Measurements from ENCODE around the gene SCO2. TPM values are rescaled to one million over a fixed set of nuclear protein-coding genes. Genes with fewer than 3 reads are reported as not detected.
A peak's percentile ranks its signal among the peaks of the same experiment; 100 is the strongest.
"Not testable (repeated sequence)": the region's sequence is repeated elsewhere in the genome, so short reads cannot be mapped to it uniquely, and the experiment has no call there.

The SCO2 gene
- total RNA-seq, 2 donors from 2014 or later: 4.5 to 11.3 TPM

DNA sequence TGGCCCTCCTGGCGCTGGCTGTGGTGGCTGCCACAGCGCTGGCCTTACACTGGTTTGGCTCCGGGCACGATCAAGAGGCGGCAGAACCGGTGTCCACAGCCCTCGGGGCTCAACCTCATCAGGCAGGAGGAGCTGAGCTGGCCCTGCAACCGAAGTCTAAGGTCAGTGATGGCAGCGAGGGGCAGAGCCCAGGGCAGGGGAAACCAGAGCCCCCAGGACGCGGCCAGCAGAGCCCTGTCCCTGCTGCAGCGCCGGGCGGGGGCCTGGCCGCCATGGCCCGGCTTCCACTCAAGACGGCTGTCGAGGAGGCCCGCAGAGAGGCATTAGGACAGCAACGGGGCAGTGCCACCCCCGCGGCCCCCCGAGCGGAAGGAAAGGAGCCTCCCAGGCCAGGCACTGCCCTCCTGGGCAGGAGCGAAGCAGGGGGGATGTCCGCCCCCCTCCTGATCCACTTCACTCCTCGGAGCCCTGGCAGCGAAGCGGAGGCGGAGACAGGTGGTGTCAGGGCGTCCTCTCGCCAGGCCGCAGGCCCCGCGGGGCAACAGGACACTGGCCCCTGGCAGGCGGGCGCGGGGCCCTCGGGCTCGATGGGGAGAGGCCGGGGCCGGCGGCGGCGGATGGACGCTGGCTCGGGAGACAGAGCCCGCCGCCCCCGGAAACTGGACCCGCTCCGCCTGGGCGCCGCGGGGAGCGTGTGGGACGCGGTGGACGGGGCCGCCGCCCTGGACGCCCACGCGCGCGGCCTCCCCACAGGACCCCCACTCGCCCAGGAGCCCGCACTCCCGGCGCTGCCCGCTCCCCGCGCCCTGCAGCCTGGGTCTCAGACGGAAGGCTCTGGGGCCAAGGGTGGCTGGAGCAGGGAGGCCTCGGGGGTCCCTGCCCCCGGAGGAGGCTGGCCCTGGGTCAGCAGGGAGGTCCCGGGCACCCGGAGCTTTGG, 21.2 kb upstream of the SCO2 start:
- ATAC-seq (no peak), DNase-seq (no peak)
- Mint-ChIP-seq H3K27me3 (no peaks in the 10 kb centered on the region), H3K4me3 (peak overlapping the region; percentile 68), H3K4me1 (peaks cover 32% of the 10 kb centered on the region), H3K27ac (no peak overlapping the region), H3K36me3 (ENCODE audit: low read depth) (no peaks in the 10 kb centered on the region)
- no peaks in the 10 kb centered on the region for H3K9me3 ChIP-seq (ENCODE audit: control insufficient read depth, low read length, poor library complexity, severe bottlenecking)

DNA sequence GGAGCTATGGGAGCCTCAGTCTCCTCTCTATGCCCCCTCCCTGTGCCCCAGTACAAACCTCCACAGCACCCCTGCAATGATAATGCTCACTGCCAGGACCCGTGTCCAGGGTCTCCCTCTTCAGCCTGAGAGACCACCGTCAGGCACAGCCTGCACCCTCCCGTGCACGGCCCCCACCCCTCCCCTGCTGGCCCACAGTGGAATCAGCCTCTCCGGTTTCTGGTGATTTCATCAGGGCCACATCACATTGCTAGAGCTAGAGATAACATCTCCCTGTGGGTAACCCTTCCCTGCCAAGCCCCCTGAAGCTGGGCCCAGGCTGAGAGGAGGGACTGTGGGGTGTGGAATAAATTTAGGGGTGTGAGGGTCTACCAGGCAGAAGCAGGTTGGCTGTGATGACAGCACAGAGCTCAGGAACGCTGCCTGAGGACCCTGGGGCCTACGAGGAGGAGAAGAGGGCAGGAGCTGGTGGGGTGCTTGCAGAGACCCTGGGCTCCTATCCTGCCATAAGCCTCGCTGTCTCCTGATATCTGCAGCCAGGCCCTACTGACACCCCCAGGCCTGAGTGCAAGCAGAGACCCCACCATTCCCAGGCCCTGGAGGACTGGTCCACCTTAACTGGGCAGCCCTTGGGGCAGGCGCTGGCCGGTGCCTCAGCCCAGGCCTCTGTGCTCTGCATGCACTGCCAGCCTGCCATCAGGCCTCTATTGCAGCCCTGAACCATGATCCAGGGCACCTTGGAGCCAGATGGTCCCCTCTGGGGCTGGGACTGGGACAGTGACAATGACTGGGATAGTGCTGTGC, 20.3 kb upstream of the SCO2 start, which contains the start of gene KLHDC7B:
Gene KLHDC7B, plus strand, starts transcription at position 378 of the 804 bp plus-strand sequence. Its CDS starts 345 bp downstream, at position 723.
- H3K4me3 Mint-ChIP-seq: peak within 1 kb of the TSS; percentile 82
- H3K9me3 ChIP-seq (ENCODE audit: control insufficient read depth, low read length, poor library complexity, severe bottlenecking): no peaks in the 10 kb centered on the region
- peak within 1 kb of the TSS; percentile 86 for H3K27ac Mint-ChIP-seq
- peaks cover 31% of the 10 kb centered on the region for H3K4me1 Mint-ChIP-seq
- H3K27me3 Mint-ChIP-seq: no peaks in the 10 kb centered on the region
- DNase-seq (no peak), ATAC-seq (peak; percentile 26)
- no peaks in the 10 kb centered on the region for H3K36me3 Mint-ChIP-seq (ENCODE audit: low read depth)

DNA sequence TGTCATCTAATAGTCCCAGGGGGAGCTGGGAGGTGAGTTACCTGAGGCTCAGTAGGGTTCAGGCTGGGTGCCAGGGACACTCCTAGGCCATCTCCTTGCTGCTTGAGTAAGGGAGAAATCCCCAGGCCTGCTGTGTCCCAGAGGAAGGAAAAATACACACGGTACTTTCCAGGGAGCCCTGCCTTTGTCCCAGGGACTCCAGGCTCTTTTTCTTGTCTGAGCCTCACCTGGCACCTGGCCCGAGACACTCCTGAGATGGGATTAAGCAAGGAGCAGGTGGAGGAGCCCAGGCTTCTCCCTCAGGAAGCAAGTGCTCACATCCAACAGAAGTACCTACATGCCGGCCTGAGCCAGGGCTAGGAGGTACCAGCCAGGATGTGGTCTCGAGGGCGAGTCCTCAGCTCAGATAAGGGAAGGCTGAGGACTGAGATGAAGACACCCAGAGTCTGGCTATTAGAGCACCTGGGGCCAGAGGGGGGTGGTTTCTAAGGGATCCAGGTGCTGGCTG, 19.4 kb upstream of the SCO2 start:
- Mint-ChIP-seq H3K27me3 (no peaks in the 10 kb centered on the region), H3K4me3 (peak overlapping the region; percentile 82), H3K36me3 (ENCODE audit: low read depth) (no peaks in the 10 kb centered on the region), H3K27ac (peak overlapping the region; percentile 86), H3K4me1 (peaks cover 29% of the 10 kb centered on the region)
- no peak for ATAC-seq
- H3K9me3 ChIP-seq (ENCODE audit: control insufficient read depth, low read length, poor library complexity, severe bottlenecking): no peaks in the 10 kb centered on the region
- DNase-seq: no peak

DNA sequence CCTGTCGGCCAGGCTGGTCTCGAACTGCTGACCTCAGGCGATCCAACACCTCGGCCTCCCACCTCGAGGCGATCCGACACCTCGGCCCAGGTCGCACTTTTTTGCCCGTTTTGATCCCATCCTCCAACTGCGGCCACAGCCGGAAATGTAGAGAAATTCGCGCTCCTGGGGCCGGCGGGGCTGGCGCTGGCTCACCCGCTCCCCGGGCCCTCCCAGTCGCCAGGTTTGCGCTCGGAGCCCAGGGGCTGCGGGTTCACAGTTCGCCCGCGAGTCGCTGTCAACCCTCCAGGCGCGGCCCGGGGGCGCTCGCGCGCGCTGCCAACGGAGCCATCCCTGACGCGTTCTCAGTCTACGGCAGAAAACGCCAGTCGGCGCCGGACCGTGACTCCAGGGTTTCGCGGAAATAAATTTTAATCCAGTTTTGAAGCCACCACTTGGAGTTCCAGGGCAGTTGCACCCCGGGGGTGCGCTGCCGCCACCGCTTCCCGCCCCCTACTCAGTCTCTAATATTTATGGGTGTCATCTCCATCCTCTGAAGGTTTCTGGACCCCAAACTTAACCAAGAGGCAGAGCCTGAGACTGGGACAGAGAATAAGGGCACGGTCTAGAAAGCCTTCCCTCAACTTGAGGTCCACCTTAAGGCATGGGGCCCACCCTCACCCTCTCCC, 18.8 kb upstream of the SCO2 start:
- Mint-ChIP-seq H3K4me1 (peaks cover 31% of the 10 kb centered on the region), H3K4me3 (peak overlapping the region; percentile 82), H3K27me3 (no peaks in the 10 kb centered on the region), H3K27ac (peak overlapping the region; percentile 86), H3K36me3 (ENCODE audit: low read depth) (no peaks in the 10 kb centered on the region)
- no peaks in the 10 kb centered on the region for H3K9me3 ChIP-seq (ENCODE audit: control insufficient read depth, low read length, poor library complexity, severe bottlenecking)
- ATAC-seq (peak; percentile 61), DNase-seq (peak; percentile 68 to 81 (median 72))

- no peak overlapping the region for H3K4me3 Mint-ChIP-seq
- no peaks in the 10 kb centered on the region for H3K27me3 Mint-ChIP-seq
- H3K27ac Mint-ChIP-seq: peak overlapping the region; percentile 100
- ATAC-seq (no peak), DNase-seq (no peak)
- no peaks in the 10 kb centered on the region for H3K9me3 ChIP-seq (ENCODE audit: control insufficient read depth, low read length, poor library complexity, severe bottlenecking)
- H3K36me3 Mint-ChIP-seq (ENCODE audit: low read depth): no peaks in the 10 kb centered on the region
- H3K4me1 Mint-ChIP-seq: peaks cover 40% of the 10 kb centered on the region
Observed at GRCh38 chr22:50542416-50542927, 17.1 kb upstream of the SCO2 start.

GRCh38 chr22:50541667-50542026, 16.2 kb upstream of the SCO2 start:
- H3K27ac Mint-ChIP-seq: peak overlapping the region; percentile 100
- not testable (repeated sequence) for H3K27me3 Mint-ChIP-seq; H3K4me3 Mint-ChIP-seq; ATAC-seq; H3K9me3 ChIP-seq (ENCODE audit: control insufficient read depth, low read length, poor library complexity, severe bottlenecking); H3K36me3 Mint-ChIP-seq (ENCODE audit: low read depth); DNase-seq
- H3K4me1 Mint-ChIP-seq: peaks cover 40% of the 10 kb centered on the region

DNA sequence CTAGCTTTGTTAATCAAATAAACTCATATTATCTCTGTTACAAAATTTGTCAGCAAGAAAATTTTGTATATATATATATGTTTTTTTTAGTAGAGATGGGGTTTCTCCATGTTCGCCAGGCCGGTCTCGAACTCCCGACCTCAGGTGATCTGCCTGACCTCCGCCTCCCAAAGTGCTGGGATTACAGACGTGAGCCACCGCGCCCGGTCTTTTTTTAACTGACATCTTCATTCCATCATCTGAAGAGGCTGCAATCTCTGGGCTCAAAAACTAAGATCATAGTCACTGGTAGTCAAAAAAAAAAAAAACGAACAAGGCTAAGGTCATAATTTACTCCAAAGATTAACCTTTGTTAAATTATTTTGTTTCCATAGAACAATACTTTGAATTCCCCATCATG, 15.0 kb upstream of the SCO2 start:
- DNase-seq: no peak
- H3K4me3 Mint-ChIP-seq: no peak overlapping the region
- H3K27ac Mint-ChIP-seq: peak overlapping the region; percentile 100
- no peaks in the 10 kb centered on the region for H3K27me3 Mint-ChIP-seq
- no peaks in the 10 kb centered on the region for H3K36me3 Mint-ChIP-seq (ENCODE audit: low read depth)
- H3K9me3 ChIP-seq (ENCODE audit: control insufficient read depth, low read length, poor library complexity, severe bottlenecking): no peaks in the 10 kb centered on the region
- H3K4me1 Mint-ChIP-seq: peaks cover 33% of the 10 kb centered on the region
- no peak for ATAC-seq

GRCh38 chr22:50537765-50538164, 12.4 kb upstream of the SCO2 start:
- H3K27me3 Mint-ChIP-seq: no peaks in the 10 kb centered on the region
- ATAC-seq (no peak), DNase-seq (no peak)
- peaks cover 39% of the 10 kb centered on the region for H3K4me1 Mint-ChIP-seq
- no peaks in the 10 kb centered on the region for H3K36me3 Mint-ChIP-seq (ENCODE audit: low read depth)
- no peaks in the 10 kb centered on the region for H3K9me3 ChIP-seq (ENCODE audit: control insufficient read depth, low read length, poor library complexity, severe bottlenecking)
- H3K4me3 Mint-ChIP-seq: peak overlapping the region; percentile 66
- peak overlapping the region; percentile 100 for H3K27ac Mint-ChIP-seq

DNA sequence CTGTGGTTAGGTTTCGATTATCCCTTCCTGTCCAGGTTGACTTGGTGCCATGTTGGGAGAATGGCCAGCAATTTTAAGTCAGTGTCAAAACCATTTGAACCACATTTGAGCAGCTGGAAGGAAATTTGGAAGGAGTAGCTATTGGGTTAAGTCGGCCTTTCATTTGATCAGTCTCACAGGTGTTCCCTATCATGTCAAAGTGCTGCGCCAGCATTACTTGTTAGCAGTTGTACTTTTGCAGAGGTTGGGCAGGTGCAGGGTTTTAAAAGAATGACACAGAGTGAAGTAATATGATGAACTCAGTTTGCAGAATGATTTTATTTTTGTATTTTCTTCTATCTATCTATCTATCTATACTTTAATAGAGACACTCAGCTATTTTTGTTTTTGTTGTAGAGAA, 10.8 kb upstream of the SCO2 start:
- H3K27me3 Mint-ChIP-seq: no peaks in the 10 kb centered on the region
- peaks cover 38% of the 10 kb centered on the region for H3K4me1 Mint-ChIP-seq
- no peak for DNase-seq
- H3K9me3 ChIP-seq (ENCODE audit: control insufficient read depth, low read length, poor library complexity, severe bottlenecking): no peaks in the 10 kb centered on the region
- H3K36me3 Mint-ChIP-seq (ENCODE audit: low read depth): peaks cover under 1% of the 10 kb centered on the region
- no peak overlapping the region for H3K27ac Mint-ChIP-seq
- no peak for ATAC-seq
- no peak overlapping the region for H3K4me3 Mint-ChIP-seq

DNA sequence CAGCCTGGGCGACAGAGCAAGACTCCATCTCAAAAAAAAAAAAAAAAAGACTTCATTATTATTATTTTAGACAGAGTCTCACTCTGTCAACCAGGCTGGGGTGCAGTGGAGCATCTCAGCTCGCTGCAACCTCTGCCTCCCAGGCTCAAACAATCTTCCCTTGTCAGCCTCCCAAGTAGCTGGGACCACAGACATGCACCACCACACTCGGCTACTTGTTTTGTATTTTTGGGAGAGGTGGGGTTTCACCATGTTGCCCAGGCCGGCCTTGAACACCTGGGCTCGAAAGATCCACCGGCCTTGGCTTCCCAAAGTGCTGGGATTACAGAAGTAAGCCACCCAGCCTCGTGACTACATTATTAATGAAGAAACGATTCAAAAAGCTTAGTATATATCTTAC, 9.7 kb upstream of the SCO2 start:
- no peak for DNase-seq
- ATAC-seq: no peak
- Mint-ChIP-seq H3K36me3 (ENCODE audit: low read depth) (peaks cover 2% of the 10 kb centered on the region), H3K27ac (no peak overlapping the region), H3K27me3 (no peaks in the 10 kb centered on the region), H3K4me1 (peaks cover 33% of the 10 kb centered on the region), H3K4me3 (no peak overlapping the region)
- no peaks in the 10 kb centered on the region for H3K9me3 ChIP-seq (ENCODE audit: control insufficient read depth, low read length, poor library complexity, severe bottlenecking)

GRCh38 chr22:50533856-50534711, 8.7 kb upstream of the SCO2 start:
- peak overlapping the region; percentile 96 for H3K27ac Mint-ChIP-seq
- H3K9me3 ChIP-seq (ENCODE audit: control insufficient read depth, low read length, poor library complexity, severe bottlenecking); H3K27me3 Mint-ChIP-seq; DNase-seq; ATAC-seq; H3K36me3 Mint-ChIP-seq (ENCODE audit: low read depth): not testable (repeated sequence)
- peak overlapping the region; percentile 45 for H3K4me3 Mint-ChIP-seq
- peaks cover 25% of the 10 kb centered on the region for H3K4me1 Mint-ChIP-seq
